ENCODE results near the gene CIC. TPM values are rescaled to one million over a fixed set of nuclear protein-coding genes. Genes with fewer than 3 reads are reported as not detected.

CIC gene
- total and polyA plus RNA-seq, 2 of the 13 experiments (the other 11 are each of a cell fraction or from before 2014, with no cell fraction given): 5.9 to 8.0 TPM

GRCh38 chr19:42244347-42245220, 24.5 kb upstream of the CIC start (continued):
- TF ChIP-seq E2F5 (CRISPR knock-in tag; conservative IDR thresholded peaks at IDR 0.05) (0 out of 2 replicates have a peak, but pooled peaks have one; percentile 45), ZBTB26 (CRISPR knock-in tag; IDR thresholded peaks at IDR 0.05; ENCODE audit: borderline replicate concordance) (no peak), DDIT3 (CRISPR knock-in tag; IDR thresholded peaks at IDR 0.05) (no peak), ZNF280D (CRISPR knock-in tag; IDR thresholded peaks at IDR 0.05) (no peak), SRSF1 (optimal IDR thresholded peaks at IDR 0.05; ENCODE audit: low read depth, low read length) (no peak), ZNF180 (CRISPR knock-in tag; IDR thresholded peaks at IDR 0.05; ENCODE audit: borderline replicate concordance, low read depth) (peak; percentile 90; the same call in 1 of the 2 replicates), ZNF350 (CRISPR knock-in tag; IDR thresholded peaks at IDR 0.05; ENCODE audit: borderline replicate concordance, low read depth) (peak; percentile 79; the same call in 1 of the 2 replicates), HNF1A (IDR thresholded peaks at IDR 0.05; ENCODE audit: low read depth) (no peak), HNF1A (CRISPR knock-in tag; IDR thresholded peaks at IDR 0.05; ENCODE audit: borderline replicate concordance) (peak; percentile 65; the same call in 1 of the 2 replicates), SALL1 (CRISPR knock-in tag; IDR thresholded peaks at IDR 0.05) (peak; percentile 68), PHF5A (CRISPR knock-in tag; IDR thresholded peaks at IDR 0.05; ENCODE audit: low read depth, unreplicated experiment) (no peak)
